GM12874 (cell line): ENCODE measurements around the gene TARM1.

Source experiments
- TF ChIP-seq, protein P1 (sequence below): IDR thresholded peaks from 2 replicates; pipeline ENCODE4 v1.5.1; 2011; ENCODE audit warnings: low read depth, mild to moderate bottlenecking, control low read depth, low read length, moderate library complexity; ENCODE audit not compliant: insufficient read depth

TARM1 gene

GRCh38 chr19:54106716-54107115, 25.6 kb upstream of the TARM1 start:
- TF ChIP-seq, protein P1, sequence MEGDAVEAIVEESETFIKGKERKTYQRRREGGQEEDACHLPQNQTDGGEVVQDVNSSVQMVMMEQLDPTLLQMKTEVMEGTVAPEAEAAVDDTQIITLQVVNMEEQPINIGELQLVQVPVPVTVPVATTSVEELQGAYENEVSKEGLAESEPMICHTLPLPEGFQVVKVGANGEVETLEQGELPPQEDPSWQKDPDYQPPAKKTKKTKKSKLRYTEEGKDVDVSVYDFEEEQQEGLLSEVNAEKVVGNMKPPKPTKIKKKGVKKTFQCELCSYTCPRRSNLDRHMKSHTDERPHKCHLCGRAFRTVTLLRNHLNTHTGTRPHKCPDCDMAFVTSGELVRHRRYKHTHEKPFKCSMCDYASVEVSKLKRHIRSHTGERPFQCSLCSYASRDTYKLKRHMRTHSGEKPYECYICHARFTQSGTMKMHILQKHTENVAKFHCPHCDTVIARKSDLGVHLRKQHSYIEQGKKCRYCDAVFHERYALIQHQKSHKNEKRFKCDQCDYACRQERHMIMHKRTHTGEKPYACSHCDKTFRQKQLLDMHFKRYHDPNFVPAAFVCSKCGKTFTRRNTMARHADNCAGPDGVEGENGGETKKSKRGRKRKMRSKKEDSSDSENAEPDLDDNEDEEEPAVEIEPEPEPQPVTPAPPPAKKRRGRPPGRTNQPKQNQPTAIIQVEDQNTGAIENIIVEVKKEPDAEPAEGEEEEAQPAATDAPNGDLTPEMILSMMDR = no peak

GRCh38 chr19:54105796-54106195, 24.6 kb upstream of the TARM1 start:
- TF ChIP-seq, protein P1 = no peak

DNA sequence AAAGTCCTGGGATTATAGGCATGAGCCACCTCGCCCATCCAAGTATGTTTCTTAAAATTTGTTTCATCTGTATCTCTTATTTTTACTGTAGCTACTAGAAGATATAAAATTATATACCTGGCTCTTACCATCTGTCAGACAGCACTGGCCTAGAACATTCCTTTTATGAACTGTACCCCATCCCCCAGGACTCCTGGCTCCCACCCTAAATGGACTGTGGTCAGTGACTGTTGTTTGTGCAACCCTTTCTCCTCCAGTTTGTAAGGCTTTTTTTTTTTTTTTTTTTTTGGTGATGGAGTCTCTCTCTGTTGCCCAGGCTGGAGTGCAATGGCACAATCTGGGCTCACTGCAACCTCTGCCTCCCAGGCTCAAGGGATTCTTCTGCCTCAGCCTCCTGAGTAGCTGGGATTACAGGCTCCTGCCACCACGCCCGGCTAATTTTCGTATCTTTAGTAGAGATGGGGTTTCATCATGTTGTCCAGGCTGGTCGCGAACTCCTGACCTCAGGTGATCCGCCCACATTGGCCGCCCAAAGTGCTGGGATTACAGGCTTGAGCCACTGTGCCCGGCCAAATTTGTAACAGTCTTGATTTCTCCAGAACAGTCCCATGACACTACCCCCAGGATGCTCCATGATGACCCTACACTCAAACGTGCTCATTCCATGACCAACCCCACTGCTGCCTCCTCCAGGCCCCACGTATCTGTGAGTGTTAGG, 24.0 kb upstream of the TARM1 start:
- TF ChIP-seq, protein P1 = no peak

DNA sequence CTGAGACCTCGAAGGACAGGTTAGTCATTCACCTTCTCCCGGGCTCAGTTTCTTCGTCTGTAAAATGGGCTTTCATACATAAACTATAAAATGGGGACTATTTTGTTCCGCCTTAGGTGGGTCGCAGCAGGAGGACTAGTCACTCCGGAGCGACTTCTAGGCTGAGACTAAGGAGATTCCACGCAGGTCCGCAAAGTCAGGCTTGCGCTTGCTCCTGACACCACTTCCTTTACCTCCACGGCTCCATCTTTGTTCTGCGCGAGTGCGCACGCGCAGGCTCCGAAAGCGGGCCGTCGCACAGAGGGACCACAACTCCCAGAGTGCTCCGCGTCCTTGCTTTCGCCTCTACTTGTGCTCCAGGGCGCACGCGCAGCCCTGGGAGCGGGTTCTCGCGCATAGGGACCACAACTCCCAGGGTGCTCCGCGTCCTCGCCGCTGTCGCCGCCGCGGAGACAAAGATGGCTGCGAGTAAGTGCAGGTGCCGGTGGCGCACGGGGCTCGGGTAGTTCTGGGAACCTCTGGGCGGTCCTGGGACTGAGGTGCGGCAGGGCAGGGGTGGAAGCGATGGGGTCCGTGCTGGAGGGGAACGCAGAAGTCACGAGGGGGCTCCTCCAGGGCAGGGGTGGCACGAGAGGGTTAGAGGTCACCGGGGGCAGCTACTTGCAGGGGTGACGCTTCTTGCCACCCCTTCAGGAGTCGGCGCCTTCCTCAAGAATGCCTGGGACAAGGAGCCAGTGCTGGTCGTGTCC, 21.4 kb upstream of the TARM1 start, which contains the start of gene NDUFA3:
Gene NDUFA3, plus strand, starts transcription at position 435 of the 749 bp plus-strand sequence. Its CDS starts 24 bp downstream, at position 459.
- TF ChIP-seq, protein P1 = no peak

DNA sequence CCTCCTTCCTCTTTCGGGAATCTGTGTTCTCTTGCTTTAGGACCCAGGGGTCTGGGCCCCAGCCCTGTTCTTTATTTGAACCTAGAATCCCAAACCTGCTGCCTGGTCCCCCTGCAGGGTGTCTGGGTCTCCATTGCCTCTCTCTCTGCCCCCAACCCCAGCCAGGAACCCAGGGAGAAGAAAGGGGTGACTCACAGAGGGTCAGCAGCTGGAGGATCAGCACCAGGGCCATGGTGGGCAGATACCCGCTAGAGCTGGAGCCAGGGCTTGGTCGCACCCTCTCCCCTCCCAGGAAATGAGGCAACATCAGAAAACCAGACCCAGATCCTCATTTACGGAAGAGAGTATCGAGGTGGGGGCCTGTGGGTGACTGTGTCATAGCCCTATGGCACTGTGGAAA, 19.4 kb upstream of the TARM1 start, which contains the start of gene OSCAR:
Gene OSCAR, minus strand, starts transcription at position 243 of the 400 bp plus-strand sequence. Its CDS starts 11 bp downstream, at position 232.
- TF ChIP-seq, protein P1 = no peak

GRCh38 chr19:54099190-54099902, 18.2 kb upstream of the TARM1 start:
- TF ChIP-seq, protein P1 = no peak

- TF ChIP-seq, protein P1 = 0 out of 2 replicates have a peak, but pooled peaks have one; percentile 8
Measured at GRCh38 chr19:54096617-54097106, 15.5 kb upstream of the TARM1 start.
